Heart right ventricle (tissue), 16 donors: ENCODE measurements around the gene DIP2C. TPM values are rescaled to one million over a fixed set of nuclear protein-coding genes. Genes with fewer than 3 reads are reported as not detected.
A peak's percentile ranks its signal among the peaks of the same experiment; 100 is the strongest.

ENCODE experiments used
- ATAC-seq, 8 donors: fragments of 200-7000 bp; cut with Tn5 transposase; one replicate each; pipeline ENCODE4 v1.9.1; 2020; ENCODE audit warnings: mild to moderate bottlenecking in 8 of 8, moderate library complexity in 8 of 8, moderate number of reproducible peaks in 1 of 8
- DNase-seq, 2 donors: peaks; one replicate each; pipeline ENCODE4 v3.0.0-alpha.2; 2020
- H3K27ac ChIP-seq, 10 donors: fragments of 200-600 bp; sonication (generic) in 2 of 10; one replicate each; pipeline versions ENCODE4 v1.5.0 to v1.8.0; 2020 to 2022; ENCODE audit warnings: mild to moderate bottlenecking in 3 of 10
- H3K27me3 ChIP-seq, 7 donors: fragments of 200-600 bp; one replicate each; pipeline ENCODE4 v1.8.0; 2021 to 2022; ENCODE audit warnings: mild to moderate bottlenecking in 2 of 7
- H3K36me3 ChIP-seq, 9 donors: fragments of 200-600 bp; sonication (generic) in 1 of 9; one replicate each; pipeline versions ENCODE4 v1.5.0 to v1.8.0; 2020 to 2022; ENCODE audit warnings: mild to moderate bottlenecking in 2 of 9
- H3K4me1 ChIP-seq, 9 donors: fragments of 200-600 bp; sonication (generic) in 1 of 9; one replicate each; pipeline versions ENCODE4 v1.5.0 to v1.8.0; 2020 to 2022; ENCODE audit warnings: mild to moderate bottlenecking in 4 of 9
- H3K4me3 ChIP-seq, 10 donors: fragments of 200-600 bp; sonication (generic) in 2 of 10; one replicate each; pipeline versions ENCODE4 v1.5.0 to v1.8.0; 2020 to 2022; ENCODE audit warnings: mild to moderate bottlenecking in 7 of 10, moderate library complexity in 2 of 10
- H3K9me3 ChIP-seq, 11 donors: fragments of 200-600 bp in 10 of 11; sonication (generic) in 2 of 11; one replicate each; pipeline versions ENCODE4 v1.5.0 to v1.8.0; 2013 to 2022; ENCODE audit warnings: mild to moderate bottlenecking in 2 of 11, control low read depth in 1 of 11, moderate library complexity in 1 of 11
- CTCF ChIP-seq, 9 donors: fragments of 200-600 bp; sonication (generic) in 2 of 9; IDR thresholded peaks; one replicate each; pipeline versions ENCODE4 v1.5.0 to v1.8.0; 2021 to 2022; ENCODE audit warnings: antibody characterized with exemption in 9 of 9, mild to moderate bottlenecking in 5 of 9, moderate library complexity in 1 of 9
- WGBS, 2 donors: extraction: QIAGEN DNeasy Blood & Tissue Kit; methylation state at CpG; one replicate each; pipeline ENCODE4 v1.1.7; 2013; ENCODE audit warnings: inconsistent platforms in 1 of 2; 5-methylcytosine and 5-hydroxymethylcytosine counted together
- intact Hi-C, 10 donors: fragments of 100-400 bp; cut with DNase I; formaldehyde crosslinking; loops; one replicate each; pipeline versions ENCODE4 v1.11.1 to v1.14.2; 2022
- polyA plus RNA-seq, 2 donors: library from polyadenylated mRNA; stranded (reverse); fragments of 200-250 nt; gene quantifications; one replicate each; pipeline ENCODE4 v1.2.3, GENCODE V29; 2013
- total RNA-seq, 10 donors: library from RNA; stranded (reverse); fragmentation: NEBNext Ultra II Directional in 3 of 10; extraction: Animal tissue kit (Norgen Biotek cat#: 25700) in 3 of 10; gene quantifications; one replicate each; pipeline versions ENCODE4 v1.2.1 to v1.2.4, GENCODE V29; 2021 to 2023
- donor health status: Arrhythmogenic right ventricular cardiomyopathy.
- donor health status: ischemic (EF 13 %, LVEDD 7.1; RV severe dilation, severe dysfunction).
- donor health status: healthy with polysubstance abuse.
- donor health status: DM: no; HTN: yes; CAD: no.
- donor health status: DM: no; HTN: no; CAD: no.
- donor health status: ischemic (EF 25% LVEDD 6.9; RV normal size, moderate dysfunction).
- donor health status: ischemic (EF 25% LVEDD 5.7; RV mildly dilated, moderate dysfunction).
- donor health status: healthy.
- donor health status: DM: yes; HTN: yes; CAD: no.
- donor health status: Ischemic cardiomyopathy.
- donor health status: ischemic (EF 35%, LVEDD 5.7; RV mildly dilated, moderate dysfunction).
- donor health status: nonischemic (EF 11% LVEDD 7.7; RV severe dilation, severe dysfunction).
- donor health status: DM: yes; HTN: yes; CAD: no.
- donor health status: PGD.
- donor health status: ischemic (EF 29% LVEDD 5.4; RV normal size, mild dysfunction).
- donor health status: nonischemic (EF 23%, LVEDD 6.1; RV moderate dilation, normal function).

The DIP2C gene
- total and polyA plus RNA-seq, 12 donors: 7.1 to 48.2 (median 33.7) TPM

GRCh38 chr10:317926-318325 is 371.5 kb downstream of the DIP2C start:
- TF ChIP-seq CTCF (IDR thresholded peaks at IDR 0.05): no peak
- ATAC-seq (peak in 2 of 8 donors; percentile 16 to 30), DNase-seq (no peak)
- Histone ChIP-seq H3K27me3 (no peaks in the 10 kb centered on the region), H3K4me3 (no peak overlapping the region), H3K27ac (no peak overlapping the region), H3K9me3 (no peaks in the 10 kb centered on the region), H3K4me1 (peaks cover 0 to 20% (median 5%) of the 10 kb centered on the region in 9 donors), H3K36me3 (peaks cover 0 to 54% (median 8%) of the 10 kb centered on the region in 9 donors)
- WGBS, 2 donors: 83 to 86% methylated on average over 12 of the region's 12 CpGs
- intact Hi-C loops: no loop called here

GRCh38 chr10:317271-317769 is 372.1 kb downstream of the DIP2C start:
- peaks cover 0 to 55% (median 8%) of the 10 kb centered on the region in 9 donors for H3K36me3 ChIP-seq

GRCh38 chr10:316390-316789 is 373.1 kb downstream of the DIP2C start:
- intact Hi-C loops: no loop called here
- no peak for DNase-seq

More at GRCh38 chr10:317271-317769, 372.1 kb downstream of the DIP2C start:
- no peak overlapping the region for H3K27ac ChIP-seq
- no peak for TF ChIP-seq CTCF (IDR thresholded peaks at IDR 0.05)
- H3K27me3 ChIP-seq: no peaks in the 10 kb centered on the region
- peaks cover 0 to 20% (median 5%) of the 10 kb centered on the region in 9 donors for H3K4me1 ChIP-seq
- intact Hi-C loops: no loop called here
- no peak overlapping the region for H3K4me3 ChIP-seq
- DNase-seq: peak; percentile 27 to 56
- peak; percentile 17 to 86 (median 82) for ATAC-seq
- H3K9me3 ChIP-seq: no peaks in the 10 kb centered on the region
- WGBS, 2 donors: 68 to 75% methylated on average over 11 of the region's 11 CpGs

GRCh38 chr10:314871-315270 is 374.6 kb downstream of the DIP2C start:
- DNase-seq (no peak), ATAC-seq (no peak)
- Histone ChIP-seq H3K36me3 (peaks cover 0 to 65% (median 8%) of the 10 kb centered on the region in 9 donors), H3K27ac (no peak overlapping the region), H3K4me3 (no peak overlapping the region), H3K27me3 (no peaks in the 10 kb centered on the region), H3K9me3 (no peaks in the 10 kb centered on the region), H3K4me1 (peaks cover 0 to 20% (median 5%) of the 10 kb centered on the region in 9 donors)
- intact Hi-C loops: no loop called here
- TF ChIP-seq CTCF (IDR thresholded peaks at IDR 0.05): no peak
- 85 to 92% methylated on average over 4 of the region's 4 CpGs for WGBS, 2 donors

More at GRCh38 chr10:316390-316789, 373.1 kb downstream of the DIP2C start:
- no peak for TF ChIP-seq CTCF (IDR thresholded peaks at IDR 0.05)
- peaks cover 0 to 20% (median 5%) of the 10 kb centered on the region in 9 donors for H3K4me1 ChIP-seq
- H3K9me3 ChIP-seq: no peaks in the 10 kb centered on the region
- no peaks in the 10 kb centered on the region for H3K27me3 ChIP-seq
- no peak overlapping the region for H3K4me3 ChIP-seq
- peak in 2 of 8 donors; percentile 20 to 38 for ATAC-seq
- peaks cover 0 to 64% (median 8%) of the 10 kb centered on the region in 9 donors for H3K36me3 ChIP-seq
- no peak overlapping the region for H3K27ac ChIP-seq
- 77 to 78% methylated on average over 6 of the region's 6 CpGs for WGBS, 2 donors
